SK-N-SH (cell line): ENCODE measurements around the gene MALRD1.

Source experiments
- CTCF ChIP-seq: fragments of 200-600 bp; sonication (generic); IDR thresholded peaks from 2 replicates; pipeline ENCODE4 v1.6.1; 2017; ENCODE audit warnings: antibody characterized with exemption, mild to moderate bottlenecking, moderate library complexity
- ELF1 ChIP-seq: IDR thresholded peaks from 2 replicates; pipeline ENCODE4 v1.4.0; 2012
- EP300 ChIP-seq, 2 experiments: IDR thresholded peaks; 2 replicates each; pipeline versions ENCODE4 v1.4.0 to v1.6.1; 2012; ENCODE audit warnings: borderline replicate concordance in 1 of 2, low read depth in 1 of 2, low read length in 1 of 2
- GABPA ChIP-seq: IDR thresholded peaks from 2 replicates; pipeline ENCODE4 v1.4.0; 2012; ENCODE audit warnings: low read depth, mild to moderate bottlenecking
- MXI1 ChIP-seq: IDR thresholded peaks from 2 replicates; pipeline ENCODE4 v1.6.1; 2012; ENCODE audit warnings: mild to moderate bottlenecking, low read depth, low read length, improper control_type of control experiment
- PBX3 ChIP-seq: IDR thresholded peaks from 2 replicates; pipeline ENCODE4; 2012
- YY1 ChIP-seq: IDR thresholded peaks from 2 replicates; pipeline ENCODE4 v1.4.0; 2012; ENCODE audit warnings: low read depth, mild to moderate bottlenecking

- no peak for TF ChIP-seq CTCF
- no peak for TF ChIP-seq ELF1
- no peak for TF ChIP-seq YY1
- TF ChIP-seq EP300 (IDR thresholded peaks at IDR 0.05; ENCODE audit: borderline replicate concordance in 1 of 2, low read depth in 1 of 2, low read length in 1 of 2), result no peak
- no peak for TF ChIP-seq PBX3
- TF ChIP-seq GABPA, result no peak
- TF ChIP-seq MXI1, result no peak
Measured at GRCh38 chr10:19705250-19705649, 656.6 kb downstream of the MALRD1 start.
